IPS-20b (cell line): ENCODE results near the gene CHST13.

ENCODE experiments used
- H3K27ac ChIP-seq: one replicate; pipeline ENCODE4 v1.5.1; 2013; ENCODE audit warnings: low read length
- H3K27me3 ChIP-seq: 2 replicates; pipeline ENCODE4 v1.6.1; 2013; ENCODE audit warnings: mild to moderate bottlenecking, low read length, inconsistent platforms; ENCODE audit not compliant: insufficient read depth
- H3K36me3 ChIP-seq: 2 replicates; pipeline ENCODE4 v1.6.1; 2013; ENCODE audit warnings: low read depth, mild to moderate bottlenecking, inconsistent platforms, low read length, moderate library complexity; ENCODE audit not compliant: insufficient read depth
- H3K4me1 ChIP-seq: 2 replicates; pipeline ENCODE4 v1.6.1; 2013; ENCODE audit warnings: mild to moderate bottlenecking, control low read depth, inconsistent platforms, low read length, moderate library complexity; ENCODE audit not compliant: insufficient read depth
- H3K4me3 ChIP-seq: 2 replicates; pipeline ENCODE4 v1.5.1; 2013; ENCODE audit warnings: mild to moderate bottlenecking, low read length, inconsistent platforms
- H3K9ac ChIP-seq: 2 replicates; pipeline ENCODE4 v1.6.1; 2013; ENCODE audit warnings: low read depth, mild to moderate bottlenecking, inconsistent platforms, low read length, moderate library complexity
- H3K9me3 ChIP-seq: 2 replicates; pipeline ENCODE4 v1.6.1; 2013; ENCODE audit warnings: mild to moderate bottlenecking, low read depth, low read length, inconsistent platforms; ENCODE audit not compliant: insufficient read depth

Gene CHST13

DNA sequence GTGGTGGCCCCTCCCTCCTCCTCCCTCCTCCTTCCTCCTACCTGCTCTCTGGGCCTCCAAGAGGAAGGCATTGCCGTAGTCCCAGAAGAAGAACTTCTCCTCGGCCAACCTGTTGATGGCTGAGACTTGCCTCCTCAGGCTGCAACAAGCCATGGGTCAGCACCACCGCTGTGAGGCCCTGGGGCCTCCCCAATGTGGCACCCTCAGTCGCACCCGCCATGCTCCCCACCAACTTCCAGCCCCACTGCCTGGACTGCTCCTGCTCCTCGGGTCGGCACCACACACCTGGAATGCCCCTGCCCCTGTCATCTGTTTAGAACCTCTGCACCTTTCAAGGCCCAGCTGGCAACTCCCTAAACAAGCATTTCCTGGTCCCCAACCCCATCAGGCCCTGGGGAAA is 23.9 kb upstream of the CHST13 start:
- Histone ChIP-seq H3K27ac (no peak overlapping the region), H3K9ac (no peak overlapping the region), H3K4me3 (no peak overlapping the region), H3K9me3 (no peaks in the 10 kb centered on the region), H3K36me3 (no peaks in the 10 kb centered on the region), H3K27me3 (no peaks in the 10 kb centered on the region), H3K4me1 (no peaks in the 10 kb centered on the region)

DNA sequence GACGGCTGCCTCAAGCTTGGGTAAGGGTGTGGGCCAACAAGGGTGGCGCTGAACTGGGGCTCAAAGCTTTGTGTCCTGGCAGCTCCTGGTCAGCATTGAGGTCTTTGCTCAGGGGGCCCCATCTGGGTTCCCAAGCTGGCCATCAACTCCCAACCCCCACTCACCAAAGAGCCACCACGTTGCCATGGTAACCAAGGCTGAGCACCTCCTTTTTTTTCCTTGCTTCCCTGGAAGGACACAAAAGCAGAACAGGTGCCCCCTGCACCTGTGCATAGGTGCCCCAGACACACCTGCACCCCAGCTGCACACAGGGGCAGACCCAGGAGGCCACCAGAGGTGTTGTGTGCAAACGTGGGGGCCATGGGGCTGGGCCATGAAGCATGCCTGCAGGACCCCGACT is 22.9 kb upstream of the CHST13 start:
- H3K4me1 ChIP-seq: no peaks in the 10 kb centered on the region
- no peaks in the 10 kb centered on the region for H3K27me3 ChIP-seq
- no peak overlapping the region for H3K4me3 ChIP-seq
- no peak overlapping the region for H3K27ac ChIP-seq
- no peaks in the 10 kb centered on the region for H3K36me3 ChIP-seq
- H3K9me3 ChIP-seq: no peaks in the 10 kb centered on the region
- no peak overlapping the region for H3K9ac ChIP-seq

DNA sequence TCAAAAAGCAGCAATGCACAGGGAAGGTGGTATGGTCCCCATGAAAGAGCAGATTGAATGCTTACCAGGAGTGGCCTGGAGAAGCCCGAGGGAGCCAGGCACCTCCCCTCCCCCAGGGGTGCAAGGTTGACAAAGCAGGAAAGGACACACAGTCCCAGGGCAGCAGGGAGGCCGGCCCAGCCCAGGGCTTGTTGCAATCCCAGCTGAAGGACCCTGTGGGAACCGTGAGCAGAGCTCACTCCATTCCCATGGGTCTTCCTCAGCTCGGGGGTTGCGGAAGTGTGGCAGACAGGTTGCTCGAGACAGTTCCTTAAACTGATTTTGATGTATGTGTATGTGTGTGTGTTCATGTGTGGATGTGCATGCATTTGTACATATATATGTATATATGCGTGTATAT is 22.2 kb upstream of the CHST13 start:
- H3K36me3 ChIP-seq: no peaks in the 10 kb centered on the region
- H3K27me3 ChIP-seq: no peaks in the 10 kb centered on the region
- H3K4me3 ChIP-seq: no peak overlapping the region
- no peaks in the 10 kb centered on the region for H3K4me1 ChIP-seq
- H3K9ac ChIP-seq: no peak overlapping the region
- H3K27ac ChIP-seq: no peak overlapping the region
- H3K9me3 ChIP-seq: no peaks in the 10 kb centered on the region

DNA sequence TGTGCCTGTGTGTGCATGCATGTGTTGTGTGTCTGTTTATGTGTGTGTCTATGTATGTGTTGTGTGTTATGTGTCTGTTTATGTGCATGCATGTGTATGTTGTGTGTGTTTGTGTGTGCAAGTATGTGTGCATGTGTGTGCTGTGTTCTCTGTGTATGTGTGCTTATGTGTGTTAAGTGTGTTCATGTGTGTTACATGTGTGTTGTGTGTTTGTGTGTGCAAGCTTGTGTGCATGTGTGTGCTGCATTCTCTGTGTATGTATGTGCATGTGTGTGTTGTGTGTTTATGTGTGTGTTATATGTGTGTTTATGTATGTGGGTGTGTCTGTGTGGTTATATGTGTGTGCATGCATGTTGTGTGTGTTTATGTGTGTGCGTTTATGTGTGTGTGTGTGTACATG is 21.3 kb upstream of the CHST13 start:
- Histone ChIP-seq H3K4me1 (no peaks in the 10 kb centered on the region), H3K4me3 (no peak overlapping the region), H3K27ac (no peak overlapping the region), H3K9ac (no peak overlapping the region), H3K36me3 (no peaks in the 10 kb centered on the region), H3K9me3 (no peaks in the 10 kb centered on the region), H3K27me3 (no peaks in the 10 kb centered on the region)

DNA sequence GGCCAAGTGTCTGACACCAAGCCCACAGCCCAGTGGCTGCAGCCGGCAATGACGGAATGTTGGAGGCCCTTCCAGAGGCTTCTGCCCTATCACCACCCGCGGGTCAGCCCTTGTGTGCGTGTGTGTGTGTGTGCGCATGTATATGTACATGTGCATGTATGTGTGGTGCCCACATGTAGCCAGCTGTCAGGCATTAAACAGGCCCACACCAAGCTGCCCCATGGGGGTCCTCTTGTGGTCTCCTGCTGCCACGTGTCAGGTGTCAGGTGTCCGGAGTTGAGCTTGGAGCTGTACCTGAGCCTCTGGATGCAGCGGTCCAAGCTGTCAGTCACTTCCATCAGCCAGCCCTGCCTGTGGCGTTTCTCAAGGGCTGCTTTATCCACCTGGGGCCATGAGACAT is 20.3 kb upstream of the CHST13 start:
- Histone ChIP-seq H3K9ac (no peak overlapping the region), H3K27ac (no peak overlapping the region), H3K27me3 (no peaks in the 10 kb centered on the region), H3K9me3 (no peaks in the 10 kb centered on the region), H3K36me3 (no peaks in the 10 kb centered on the region), H3K4me3 (no peak overlapping the region), H3K4me1 (no peaks in the 10 kb centered on the region)

DNA sequence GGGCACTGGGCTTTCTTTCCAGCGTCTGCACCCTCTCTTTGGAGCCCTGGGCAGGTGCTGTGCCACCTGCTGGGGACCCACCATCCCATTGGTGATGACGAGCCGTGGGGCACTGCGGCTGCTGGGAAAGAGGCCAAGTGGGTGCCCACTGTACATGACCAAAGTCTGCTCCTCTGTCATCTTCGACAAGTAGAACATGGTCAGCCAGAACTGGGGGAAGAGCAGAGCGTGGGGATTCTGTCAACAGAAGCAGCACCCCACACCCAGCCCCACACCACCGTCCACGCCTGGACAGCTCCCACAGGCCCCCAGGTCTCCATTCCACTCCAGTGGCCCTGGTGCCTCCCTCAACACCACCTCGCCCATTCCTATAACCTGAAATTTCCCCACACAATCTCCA is 16.1 kb upstream of the CHST13 start:
- no peak overlapping the region for H3K27ac ChIP-seq
- H3K27me3 ChIP-seq: no peaks in the 10 kb centered on the region
- no peaks in the 10 kb centered on the region; the same call in 1 of the 2 replicates for H3K9me3 ChIP-seq
- no peak overlapping the region for H3K9ac ChIP-seq
- H3K4me1 ChIP-seq: no peaks in the 10 kb centered on the region
- no peak overlapping the region for H3K4me3 ChIP-seq
- no peaks in the 10 kb centered on the region for H3K36me3 ChIP-seq

DNA sequence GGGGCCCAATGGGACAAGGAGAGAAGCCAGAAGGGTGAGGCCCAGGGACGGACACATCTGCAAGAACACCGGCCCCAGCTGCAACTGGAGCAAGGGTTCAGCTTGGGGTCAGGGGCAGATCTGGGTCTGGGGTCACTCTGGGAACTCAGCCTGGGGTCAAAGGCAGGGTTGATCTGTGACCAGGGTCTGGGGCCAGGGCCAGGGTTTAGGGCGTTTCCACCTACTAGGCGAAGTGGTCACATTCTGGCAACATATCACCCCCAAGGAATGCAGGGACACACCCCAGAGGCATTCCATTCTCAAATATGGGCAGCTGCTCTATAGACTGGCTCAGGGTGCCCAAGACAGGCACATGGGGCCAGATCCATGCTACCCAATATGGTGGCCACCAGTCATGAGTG is 15.4 kb upstream of the CHST13 start:
- no peak overlapping the region for H3K27ac ChIP-seq
- no peaks in the 10 kb centered on the region for H3K4me1 ChIP-seq
- no peaks in the 10 kb centered on the region for H3K27me3 ChIP-seq
- no peaks in the 10 kb centered on the region for H3K36me3 ChIP-seq
- no peak overlapping the region for H3K4me3 ChIP-seq
- no peak overlapping the region for H3K9ac ChIP-seq
- H3K9me3 ChIP-seq: no peaks in the 10 kb centered on the region; the same call in 1 of the 2 replicates

DNA sequence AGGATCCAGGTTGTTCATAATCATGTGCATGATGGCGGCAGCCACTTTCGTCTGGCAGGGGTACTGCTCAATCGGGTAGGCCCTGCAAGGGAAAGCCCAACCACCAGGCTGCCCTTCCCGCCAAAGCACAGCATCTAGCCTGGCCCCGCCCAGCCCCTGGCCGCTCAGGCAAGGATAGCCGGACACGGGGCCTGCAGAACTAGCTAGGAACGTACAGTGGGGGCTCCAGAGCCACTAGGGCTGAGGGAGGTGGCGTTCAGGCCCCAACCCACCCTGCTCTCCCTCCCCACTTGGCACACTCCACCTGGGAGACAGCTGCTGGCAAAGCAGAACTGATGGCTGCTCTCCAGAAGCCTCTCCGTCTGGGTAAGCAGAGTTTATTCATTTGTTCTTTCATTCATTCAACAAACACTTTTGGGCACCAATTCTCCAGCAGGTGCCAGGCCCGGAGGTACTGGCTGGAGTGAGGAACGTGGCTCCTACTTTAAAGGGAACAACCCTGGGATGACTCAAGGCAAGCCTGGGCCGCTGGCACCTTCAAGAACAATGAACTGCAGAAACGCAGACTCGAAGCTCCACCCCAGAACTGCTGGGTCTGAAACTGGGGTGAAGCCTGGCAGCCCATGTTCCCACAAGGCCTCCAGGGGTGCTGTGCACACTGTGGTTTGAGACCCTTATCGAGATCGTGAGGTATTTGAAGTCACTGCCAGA is 14.2 kb upstream of the CHST13 start:
- Histone ChIP-seq H3K4me1 (no peaks in the 10 kb centered on the region), H3K9ac (no peak overlapping the region), H3K4me3 (no peak overlapping the region), H3K27me3 (no peaks in the 10 kb centered on the region), H3K9me3 (no peaks in the 10 kb centered on the region; the same call in 1 of the 2 replicates), H3K27ac (no peak overlapping the region), H3K36me3 (no peaks in the 10 kb centered on the region)

DNA sequence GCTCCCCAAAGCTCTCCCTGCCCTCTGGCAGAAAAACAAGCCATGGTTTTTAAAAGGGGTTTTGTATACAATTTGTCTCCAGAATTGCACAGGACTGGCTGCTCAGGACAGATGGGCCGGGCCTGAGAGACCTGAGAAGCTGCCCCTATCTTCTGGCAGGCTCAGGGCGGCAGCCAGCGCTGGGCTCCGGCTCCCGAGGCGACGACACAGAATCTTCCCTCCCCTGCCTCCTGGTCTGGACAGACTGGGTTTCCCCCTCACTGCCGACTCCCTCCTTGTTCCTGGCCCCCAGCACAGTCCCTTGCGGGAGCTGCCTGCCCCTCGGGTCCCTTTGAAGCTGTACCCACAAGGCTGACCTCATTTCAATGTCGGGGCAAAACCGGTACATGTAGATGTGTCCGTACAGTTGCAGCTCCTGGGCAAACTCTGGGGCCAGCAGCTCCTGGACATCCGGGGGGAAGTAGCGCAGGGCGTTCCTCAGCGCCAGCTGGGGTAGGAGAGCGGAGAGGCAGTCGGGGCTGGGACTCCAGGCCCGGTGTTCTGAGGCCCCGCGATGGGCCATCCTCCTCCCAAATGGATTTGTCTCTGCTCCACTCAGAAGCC is 13.5 kb upstream of the CHST13 start:
- Histone ChIP-seq H3K9ac (no peak overlapping the region), H3K4me1 (no peaks in the 10 kb centered on the region), H3K27me3 (no peaks in the 10 kb centered on the region), H3K4me3 (no peak overlapping the region), H3K36me3 (no peaks in the 10 kb centered on the region), H3K9me3 (no peaks in the 10 kb centered on the region; the same call in 1 of the 2 replicates), H3K27ac (no peak overlapping the region)

DNA sequence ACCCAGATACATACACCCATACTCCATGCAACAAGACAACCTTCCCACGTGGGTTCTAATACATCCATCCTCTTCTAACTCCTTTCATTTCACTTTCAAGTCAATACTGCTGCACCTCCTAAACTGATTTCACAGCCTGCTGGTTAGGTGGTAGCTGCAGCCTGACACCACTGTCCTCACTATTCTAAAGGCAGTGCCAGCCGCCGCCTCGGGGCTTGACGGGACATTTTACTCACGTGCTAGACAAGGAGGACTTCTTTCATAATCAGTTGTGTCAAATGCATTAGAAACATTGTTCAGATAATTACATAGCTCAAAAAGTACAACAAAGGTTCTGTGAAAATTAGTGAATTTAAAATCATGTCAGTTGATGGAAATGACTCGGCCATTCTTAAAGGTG is 12.7 kb upstream of the CHST13 start:
- Histone ChIP-seq H3K4me3 (no peak overlapping the region), H3K9ac (no peak overlapping the region), H3K9me3 (no peaks in the 10 kb centered on the region; the same call in 1 of the 2 replicates), H3K4me1 (no peaks in the 10 kb centered on the region), H3K27me3 (no peaks in the 10 kb centered on the region), H3K27ac (no peak overlapping the region), H3K36me3 (no peaks in the 10 kb centered on the region)

DNA sequence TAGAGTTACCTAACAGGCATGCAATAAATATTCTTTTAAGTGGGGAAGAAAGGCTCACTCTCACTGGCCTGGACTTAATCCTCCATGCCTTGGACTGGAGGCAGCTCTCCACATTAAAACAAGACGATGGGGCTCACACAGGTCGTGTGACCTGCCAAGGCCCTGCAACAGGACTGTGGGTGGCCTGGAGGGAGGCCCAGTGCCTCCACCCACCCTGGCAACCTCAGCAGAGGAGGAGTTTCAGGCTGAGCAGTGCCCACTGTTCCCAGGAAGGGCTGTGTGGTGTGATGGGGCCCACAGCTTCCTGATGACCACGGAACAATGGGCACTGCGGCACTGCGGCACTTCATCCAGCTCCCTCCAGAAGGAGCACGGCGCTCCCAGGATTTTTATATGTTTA is 11.9 kb upstream of the CHST13 start:
- no peak overlapping the region for H3K4me3 ChIP-seq
- H3K9me3 ChIP-seq: no peaks in the 10 kb centered on the region; the same call in 1 of the 2 replicates
- no peaks in the 10 kb centered on the region for H3K4me1 ChIP-seq
- H3K9ac ChIP-seq: no peak overlapping the region
- no peak overlapping the region for H3K27ac ChIP-seq
- H3K36me3 ChIP-seq: no peaks in the 10 kb centered on the region
- no peaks in the 10 kb centered on the region for H3K27me3 ChIP-seq

DNA sequence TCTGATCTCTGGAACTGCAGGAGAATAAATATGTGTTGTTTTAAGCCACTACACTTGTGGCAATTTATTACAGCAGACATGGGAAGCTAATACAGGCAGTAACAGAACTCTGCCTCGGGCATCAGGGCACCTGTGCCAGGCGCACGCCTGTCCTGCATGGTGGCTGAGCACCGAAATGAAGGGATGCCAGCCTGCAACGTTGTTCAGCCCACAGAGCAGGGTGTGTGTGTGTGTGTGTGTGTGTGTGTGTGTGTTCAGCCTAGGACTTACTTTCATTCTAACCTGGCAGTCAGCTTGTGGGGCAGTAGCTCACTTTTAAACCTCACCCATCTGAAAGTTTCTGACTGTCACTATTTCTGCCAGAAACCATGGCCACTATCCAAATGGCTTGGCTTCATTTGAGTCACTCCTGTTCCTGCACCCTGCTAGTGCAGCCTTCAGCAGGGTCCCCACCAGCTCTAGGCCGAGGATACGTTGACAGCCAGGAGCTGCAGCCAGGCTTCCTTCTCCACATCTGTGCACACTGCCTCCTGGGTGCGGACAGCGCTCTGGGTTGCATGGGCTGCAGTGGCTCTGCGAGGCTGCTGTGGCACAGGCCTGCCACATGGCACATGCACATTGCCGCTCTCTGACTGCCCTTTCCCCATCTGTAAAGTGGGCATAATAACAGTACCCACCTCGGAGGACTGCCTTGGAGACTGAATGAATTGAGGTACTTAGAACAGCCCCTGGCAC is 10.9 kb upstream of the CHST13 start:
- Histone ChIP-seq H3K36me3 (no peaks in the 10 kb centered on the region), H3K27me3 (no peaks in the 10 kb centered on the region), H3K9me3 (no peaks in the 10 kb centered on the region; the same call in 1 of the 2 replicates), H3K4me1 (no peaks in the 10 kb centered on the region), H3K27ac (no peak overlapping the region), H3K9ac (no peak overlapping the region), H3K4me3 (no peak overlapping the region)
